ENCODE results near the gene TAS2R16. TPM values are rescaled to one million over a fixed set of nuclear protein-coding genes. Genes with fewer than 3 reads are reported as not detected.

Gene TAS2R16
- total RNA-seq, 1 experiment from 2014 or later, result not detected

DNA sequence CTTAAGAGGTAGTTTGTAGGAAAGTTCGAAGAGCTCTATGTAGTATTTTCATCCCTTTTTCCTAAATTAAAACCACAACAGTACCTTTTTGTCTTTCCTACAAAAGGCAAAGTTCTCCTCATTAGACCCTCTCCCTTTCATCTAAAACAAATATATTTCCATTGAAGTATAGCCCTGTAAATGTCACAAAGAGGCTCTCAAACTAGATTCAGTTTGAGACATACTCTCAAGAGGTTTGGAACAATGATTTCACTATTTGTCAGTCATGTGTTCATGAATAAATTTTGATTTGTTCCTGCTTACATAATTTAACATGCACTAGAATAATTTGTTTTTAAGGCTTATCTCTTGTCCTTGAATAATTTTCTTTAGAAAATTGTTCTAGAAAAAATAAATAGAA is 12.2 kb downstream of the TAS2R16 start:
- no peak for DNase-seq (ENCODE audit: unreplicated experiment)
- Mint-ChIP-seq H3K9me3 (ENCODE audit: unreplicated experiment) (no peaks in the 10 kb centered on the region), H3K4me1 (ENCODE audit: insufficient read depth, unreplicated experiment) (no peaks in the 10 kb centered on the region), H3K36me3 (ENCODE audit: insufficient read depth, unreplicated experiment) (no peaks in the 10 kb centered on the region), H3K27ac (ENCODE audit: low read depth, unreplicated experiment) (no peak overlapping the region), H3K4me3 (ENCODE audit: unreplicated experiment) (no peak overlapping the region), H3K27me3 (ENCODE audit: insufficient read depth, unreplicated experiment) (no peaks in the 10 kb centered on the region)
- no TSS peak for BruUV-seq (replicated peaks)
- TF ChIP-seq, protein P1, sequence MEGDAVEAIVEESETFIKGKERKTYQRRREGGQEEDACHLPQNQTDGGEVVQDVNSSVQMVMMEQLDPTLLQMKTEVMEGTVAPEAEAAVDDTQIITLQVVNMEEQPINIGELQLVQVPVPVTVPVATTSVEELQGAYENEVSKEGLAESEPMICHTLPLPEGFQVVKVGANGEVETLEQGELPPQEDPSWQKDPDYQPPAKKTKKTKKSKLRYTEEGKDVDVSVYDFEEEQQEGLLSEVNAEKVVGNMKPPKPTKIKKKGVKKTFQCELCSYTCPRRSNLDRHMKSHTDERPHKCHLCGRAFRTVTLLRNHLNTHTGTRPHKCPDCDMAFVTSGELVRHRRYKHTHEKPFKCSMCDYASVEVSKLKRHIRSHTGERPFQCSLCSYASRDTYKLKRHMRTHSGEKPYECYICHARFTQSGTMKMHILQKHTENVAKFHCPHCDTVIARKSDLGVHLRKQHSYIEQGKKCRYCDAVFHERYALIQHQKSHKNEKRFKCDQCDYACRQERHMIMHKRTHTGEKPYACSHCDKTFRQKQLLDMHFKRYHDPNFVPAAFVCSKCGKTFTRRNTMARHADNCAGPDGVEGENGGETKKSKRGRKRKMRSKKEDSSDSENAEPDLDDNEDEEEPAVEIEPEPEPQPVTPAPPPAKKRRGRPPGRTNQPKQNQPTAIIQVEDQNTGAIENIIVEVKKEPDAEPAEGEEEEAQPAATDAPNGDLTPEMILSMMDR (IDR thresholded peaks at IDR 0.05; ENCODE audit: unreplicated experiment), result no peak
- intact Hi-C loops (cut with micrococcal nuclease), result no loop called here
- CTCF ChIA-PET, result no interaction called here
- POLR2A ChIA-PET, result interaction anchor here (1.6 kb wide), 1 partner anchor 11 kb away, joined by 5 read pairs; no protein-coding TSS in a partner anchor

DNA sequence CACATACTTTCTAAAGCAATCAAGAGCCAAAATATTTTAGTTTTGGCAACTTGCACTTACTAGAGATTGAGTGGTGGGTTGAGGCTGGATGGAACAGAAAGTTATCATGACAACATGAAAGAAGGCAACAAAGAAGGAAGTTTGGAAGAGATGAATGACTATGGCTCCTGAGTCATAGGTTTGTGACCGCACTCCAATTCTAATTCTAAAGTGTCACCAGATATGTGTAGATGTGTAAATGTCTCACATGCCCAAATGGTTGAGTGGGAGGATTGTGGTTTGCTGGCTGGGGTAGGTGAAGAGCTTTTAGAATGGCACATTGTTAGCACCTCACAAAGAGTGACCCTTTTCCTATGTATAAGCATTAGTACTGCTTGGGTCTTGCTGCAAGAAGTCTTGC is 20.2 kb downstream of the TAS2R16 start:
- no peaks in the 10 kb centered on the region for H3K4me1 Mint-ChIP-seq (ENCODE audit: insufficient read depth, unreplicated experiment)
- peaks cover 22% of the 10 kb centered on the region for H3K27me3 Mint-ChIP-seq (ENCODE audit: insufficient read depth, unreplicated experiment)
- ChIA-PET POLR2A (interaction anchor here (0.7 kb wide), 1 partner anchor 184 kb away, joined by 4 read pairs; no protein-coding TSS in a partner anchor), CTCF (interaction anchor here (0.7 kb wide), 1 partner anchor 172 kb away, joined by 5 read pairs; no protein-coding TSS in a partner anchor)
- no peak overlapping the region for H3K4me3 Mint-ChIP-seq (ENCODE audit: unreplicated experiment)
- TF ChIP-seq, protein P1 (IDR thresholded peaks at IDR 0.05; ENCODE audit: unreplicated experiment), result no peak
- H3K27ac Mint-ChIP-seq (ENCODE audit: low read depth, unreplicated experiment), result no peak overlapping the region
- no TSS peak for BruUV-seq (replicated peaks)
- DNase-seq (ENCODE audit: unreplicated experiment), result no peak
- H3K9me3 Mint-ChIP-seq (ENCODE audit: unreplicated experiment), result no peaks in the 10 kb centered on the region
- intact Hi-C loops (cut with micrococcal nuclease), result no loop called here
- no peaks in the 10 kb centered on the region for H3K36me3 Mint-ChIP-seq (ENCODE audit: insufficient read depth, unreplicated experiment)

DNA sequence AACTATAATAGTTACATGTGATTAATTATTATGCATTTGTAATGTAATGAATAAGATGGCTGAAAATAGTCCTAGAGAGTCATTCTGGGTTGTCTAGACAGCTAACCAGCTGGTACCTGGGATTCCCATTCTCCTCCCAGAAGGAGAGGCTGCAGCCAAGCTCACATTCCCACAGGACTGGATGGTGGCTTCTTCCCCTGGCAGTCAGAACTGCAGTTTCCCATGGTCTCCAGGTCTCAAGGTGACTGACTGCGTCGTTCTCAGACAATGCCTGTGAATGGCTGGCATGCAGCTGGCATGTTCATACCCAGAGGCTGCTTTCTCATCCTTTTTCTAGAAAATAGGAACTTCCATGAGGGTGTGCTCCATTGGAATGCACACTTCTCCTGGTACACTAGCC is 21.3 kb downstream of the TAS2R16 start:
- Mint-ChIP-seq H3K36me3 (ENCODE audit: insufficient read depth, unreplicated experiment) (no peaks in the 10 kb centered on the region), H3K27ac (ENCODE audit: low read depth, unreplicated experiment) (no peak overlapping the region), H3K4me1 (ENCODE audit: insufficient read depth, unreplicated experiment) (no peaks in the 10 kb centered on the region), H3K9me3 (ENCODE audit: unreplicated experiment) (no peaks in the 10 kb centered on the region), H3K27me3 (ENCODE audit: insufficient read depth, unreplicated experiment) (peaks cover 26% of the 10 kb centered on the region), H3K4me3 (ENCODE audit: unreplicated experiment) (no peak overlapping the region)
- no TSS peak for BruUV-seq (replicated peaks)
- intact Hi-C loops (cut with micrococcal nuclease), result no loop called here
- POLR2A ChIA-PET, result no interaction called here
- CTCF ChIA-PET, result no interaction called here
- TF ChIP-seq, protein P1 (IDR thresholded peaks at IDR 0.05; ENCODE audit: unreplicated experiment), result no peak
- DNase-seq (ENCODE audit: unreplicated experiment), result peak; percentile 5

DNA sequence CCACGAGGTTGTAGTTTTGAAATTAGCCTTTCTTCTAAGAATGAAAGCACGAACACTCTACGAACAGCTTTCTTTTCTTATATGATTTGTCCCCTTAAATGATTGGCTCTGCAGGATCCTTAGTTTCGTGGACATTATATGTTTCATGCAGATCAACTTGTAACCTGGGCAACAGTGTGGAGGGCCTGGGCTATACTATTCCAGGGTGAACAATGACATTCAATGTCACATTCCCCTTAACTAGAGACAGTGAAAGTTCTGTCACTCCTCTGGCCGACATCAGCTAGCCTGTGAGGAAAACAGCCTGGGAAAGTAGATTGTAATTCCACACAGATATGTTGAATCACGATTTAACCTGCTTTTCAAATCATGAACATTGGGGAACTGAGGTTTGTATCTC is 23.4 kb downstream of the TAS2R16 start:
- DNase-seq (ENCODE audit: unreplicated experiment), result no peak
- no peaks in the 10 kb centered on the region for H3K36me3 Mint-ChIP-seq (ENCODE audit: insufficient read depth, unreplicated experiment)
- CTCF ChIA-PET, result no interaction called here
- no peak overlapping the region for H3K4me3 Mint-ChIP-seq (ENCODE audit: unreplicated experiment)
- TF ChIP-seq, protein P1 (IDR thresholded peaks at IDR 0.05; ENCODE audit: unreplicated experiment), result no peak
- intact Hi-C loops (cut with micrococcal nuclease), result no loop called here
- POLR2A ChIA-PET, result interaction anchor here (0.7 to 1.6 kb wide), 2 partner anchors 11 to 18 kb away, joined by 3 to 5 read pairs; no protein-coding TSS in a partner anchor
- H3K27me3 Mint-ChIP-seq (ENCODE audit: insufficient read depth, unreplicated experiment), result peaks cover 26% of the 10 kb centered on the region
- H3K4me1 Mint-ChIP-seq (ENCODE audit: insufficient read depth, unreplicated experiment), result no peaks in the 10 kb centered on the region
- BruUV-seq (replicated peaks), result no TSS peak
- no peak overlapping the region for H3K27ac Mint-ChIP-seq (ENCODE audit: low read depth, unreplicated experiment)
- no peaks in the 10 kb centered on the region for H3K9me3 Mint-ChIP-seq (ENCODE audit: unreplicated experiment)

Measured in MCF 10A (cell line).